GM12892 (cell line): ENCODE results near the gene RAB33A.

ENCODE experiments used
- DNase-seq: peaks from one replicate; pipeline ENCODE4 v3.0.0; 2011; ENCODE audit not compliant: insufficient read length
- FAIRE-seq: peaks from 2 replicates; lab custom pipeline; 2011; peaks lifted over from hg19 to GRCh38; lab: Jason Lieb, UNC
- POLR2A ChIP-seq: IDR thresholded peaks from 2 replicates; pipeline ENCODE4 v1.6.1; 2011; ENCODE audit warnings: low read depth, low read length, control low read depth
- POLR2AphosphoS5 ChIP-seq: IDR thresholded peaks from 2 replicates; pipeline ENCODE4 v1.6.1; 2011; ENCODE audit warnings: low read depth, low read length, control low read depth
- TAF1 ChIP-seq: IDR thresholded peaks from 2 replicates; pipeline ENCODE4 v1.6.1; 2011; ENCODE audit warnings: low read depth, mild to moderate bottlenecking, control low read depth, low read length, borderline replicate concordance

RAB33A gene

GRCh38 chrX:130174045-130174704 lies 2.4 kb downstream of the RAB33A start:
- no peak for DNase-seq
- no peak for TF ChIP-seq POLR2AphosphoS5
- no peak for TF ChIP-seq TAF1
- TF ChIP-seq POLR2A: no peak
- no peak for FAIRE-seq

GRCh38 chrX:130174937-130175336 lies 3.2 kb downstream of the RAB33A start:
- no peak for FAIRE-seq
- TF ChIP-seq POLR2A (no peak), TAF1 (no peak), POLR2AphosphoS5 (no peak)
- DNase-seq: no peak

GRCh38 chrX:130176354-130176776 lies 4.6 kb downstream of the RAB33A start:
- peak; percentile 31 for DNase-seq
- peak; percentile 88 for FAIRE-seq

GRCh38 chrX:130176942-130177341 lies 5.2 kb downstream of the RAB33A start:
- no peak for FAIRE-seq
- DNase-seq: no peak
- no peak for TF ChIP-seq POLR2A
- no peak for TF ChIP-seq TAF1
- no peak for TF ChIP-seq POLR2AphosphoS5

More at GRCh38 chrX:130176354-130176776, 4.6 kb downstream of the RAB33A start:
- TF ChIP-seq TAF1: no peak
- no peak for TF ChIP-seq POLR2AphosphoS5
- no peak for TF ChIP-seq POLR2A

- FAIRE-seq: no peak
- TF ChIP-seq TAF1 (no peak), POLR2A (no peak), POLR2AphosphoS5 (no peak)
- no peak for DNase-seq
These were observed 7.4 kb downstream of the RAB33A start for GRCh38 chrX:130179170-130179569.

GRCh38 chrX:130179579-130180215 lies 7.9 kb downstream of the RAB33A start:
- DNase-seq: no peak
- TF ChIP-seq POLR2A: no peak
- TF ChIP-seq POLR2AphosphoS5: no peak
- TF ChIP-seq TAF1: no peak
- no peak for FAIRE-seq

GRCh38 chrX:130184168-130184567 lies 12.4 kb downstream of the RAB33A start:
- DNase-seq: no peak
- FAIRE-seq: no peak
- TF ChIP-seq POLR2A (no peak), POLR2AphosphoS5 (no peak), TAF1 (no peak)

GRCh38 chrX:130184857-130185256 lies 13.1 kb downstream of the RAB33A start:
- FAIRE-seq: no peak
- TF ChIP-seq TAF1 (no peak), POLR2A (no peak), POLR2AphosphoS5 (no peak)

GRCh38 chrX:130186651-130187050 lies 14.9 kb downstream of the RAB33A start:
- TF ChIP-seq POLR2A: no peak
- TF ChIP-seq TAF1: no peak
- no peak for TF ChIP-seq POLR2AphosphoS5
- FAIRE-seq (no peak), DNase-seq (no peak)

More at GRCh38 chrX:130184857-130185256, 13.1 kb downstream of the RAB33A start:
- no peak for DNase-seq

GRCh38 chrX:130190801-130191200 lies 19.0 kb downstream of the RAB33A start:
- DNase-seq: no peak
- TF ChIP-seq POLR2A: no peak
- no peak for TF ChIP-seq TAF1
- no peak for TF ChIP-seq POLR2AphosphoS5
- FAIRE-seq: no peak

GRCh38 chrX:130196466-130196865 lies 24.7 kb downstream of the RAB33A start:
- no peak for FAIRE-seq
- no peak for TF ChIP-seq POLR2A
- no peak for TF ChIP-seq POLR2AphosphoS5
- no peak for TF ChIP-seq TAF1
- DNase-seq: no peak

- TF ChIP-seq POLR2A (no peak), TAF1 (no peak), POLR2AphosphoS5 (no peak)
- FAIRE-seq (no peak), DNase-seq (no peak)
These were observed 25.7 kb downstream of the RAB33A start for GRCh38 chrX:130197464-130197863.

GRCh38 chrX:130204647-130205046 lies 32.9 kb downstream of the RAB33A start:
- no peak for FAIRE-seq

More at GRCh38 chrX:130204647-130205046, 32.9 kb downstream of the RAB33A start:
- TF ChIP-seq POLR2AphosphoS5 (no peak), POLR2A (no peak), TAF1 (no peak)
- DNase-seq: no peak
